Fibroblast of the aortic adventitia (primary cell): Measurements from ENCODE around the gene FARS2. TPM values are rescaled to one million over a fixed set of nuclear protein-coding genes. Genes with fewer than 3 reads are reported as not detected.

Experiments used
- DNase-seq: peaks from one replicate; pipeline ENCODE4 v3.0.0-alpha.2; 2010; ENCODE audit warnings: low read depth
- H3K4me3 ChIP-seq: 2 replicates; pipeline ENCODE4 v1.5.1; 2011; ENCODE audit warnings: low read depth, mild to moderate bottlenecking, control low read depth, low read length, moderate library complexity
- CTCF ChIP-seq: IDR thresholded peaks from 2 replicates; pipeline ENCODE4 v1.5.1; 2011; ENCODE audit warnings: mild to moderate bottlenecking, low read length, control low read depth, inconsistent platforms; ENCODE audit not compliant: insufficient read depth
- total RNA-seq: library from RNA; depleted of rRNA; stranded (reverse); fragments of >200 nt; gene quantifications from 2 replicates; pipeline ENCODE4 v1.2.3, GENCODE V29; 2012; ENCODE audit warnings: low replicate concordance

The FARS2 gene
- total RNA-seq, 1 donor: 25.5 TPM

GRCh38 chr6:5334341-5334740 is 73.0 kb downstream of the FARS2 start:
- DNase-seq: peak; percentile 63
- no peak overlapping the region for H3K4me3 ChIP-seq
- no peak for TF ChIP-seq CTCF

DNA sequence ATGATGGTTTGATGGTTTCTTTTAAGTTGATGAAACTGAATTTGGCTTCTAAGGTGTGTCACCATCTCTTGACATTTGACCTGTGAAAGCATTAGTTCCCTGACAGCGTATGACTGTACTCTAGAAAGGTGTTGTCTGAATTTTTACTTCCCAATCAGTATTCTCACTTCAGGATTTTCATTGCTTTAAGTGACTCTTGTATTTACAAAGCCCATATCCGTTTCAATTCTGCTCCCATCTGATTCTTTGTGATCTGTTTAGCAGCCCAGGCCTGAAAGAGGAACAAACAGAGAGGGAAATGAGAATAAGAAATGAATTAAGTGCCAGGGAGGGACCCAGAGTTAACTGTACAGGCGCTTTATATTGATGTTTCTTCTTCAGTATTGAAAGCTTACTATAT is 73.7 kb downstream of the FARS2 start:
- no peak for TF ChIP-seq CTCF
- no peak overlapping the region for H3K4me3 ChIP-seq
- no peak for DNase-seq

- peak; percentile 50 for DNase-seq
- TF ChIP-seq CTCF: peak; percentile 8
- no peak overlapping the region for H3K4me3 ChIP-seq
These were observed 76.3 kb downstream of the FARS2 start for GRCh38 chr6:5337573-5337972.

DNA sequence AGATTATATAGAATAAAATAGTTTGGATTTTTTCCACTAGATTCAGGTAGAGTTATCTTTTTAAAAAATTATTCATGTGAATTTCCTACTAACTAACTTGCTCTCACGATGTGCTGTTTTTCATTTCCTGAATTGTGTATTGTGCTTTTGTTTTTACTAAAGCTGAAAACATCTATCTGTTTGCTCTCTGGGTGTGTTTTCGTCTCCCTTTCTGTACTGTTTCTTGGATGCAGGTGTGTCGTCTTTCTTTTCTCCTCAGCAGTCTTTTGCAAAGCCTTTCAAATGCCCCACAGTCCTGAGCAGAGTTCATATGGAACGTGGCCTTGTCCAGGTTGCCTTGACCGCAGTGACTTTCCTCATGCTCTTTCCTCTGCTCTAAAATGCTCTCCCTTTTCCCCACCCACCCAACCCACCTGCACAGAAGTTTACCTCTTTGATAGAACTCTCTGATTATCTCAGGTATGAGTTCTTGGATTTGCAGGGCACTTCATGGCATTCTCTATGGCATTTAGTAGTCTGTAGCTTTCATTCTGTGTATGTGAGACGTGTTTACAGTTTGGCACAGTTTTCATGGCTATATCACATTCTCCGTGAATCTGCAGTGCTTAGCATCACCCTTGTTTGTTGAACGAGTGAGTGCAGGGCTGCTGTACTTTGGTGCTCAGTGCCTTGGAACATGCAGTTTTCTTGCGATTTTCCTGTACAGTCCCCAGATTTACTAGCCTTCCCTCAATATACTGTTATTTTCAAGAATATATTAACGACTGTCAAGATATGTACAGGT is 77.1 kb downstream of the FARS2 start:
- no peak for DNase-seq
- no peak for TF ChIP-seq CTCF

GRCh38 chr6:5339786-5340185 is 78.5 kb downstream of the FARS2 start:
- DNase-seq: no peak
- no peak overlapping the region for H3K4me3 ChIP-seq
- no peak for TF ChIP-seq CTCF

More for the DNA sequence above, 77.1 kb downstream of the FARS2 start:
- no peak overlapping the region for H3K4me3 ChIP-seq

DNA sequence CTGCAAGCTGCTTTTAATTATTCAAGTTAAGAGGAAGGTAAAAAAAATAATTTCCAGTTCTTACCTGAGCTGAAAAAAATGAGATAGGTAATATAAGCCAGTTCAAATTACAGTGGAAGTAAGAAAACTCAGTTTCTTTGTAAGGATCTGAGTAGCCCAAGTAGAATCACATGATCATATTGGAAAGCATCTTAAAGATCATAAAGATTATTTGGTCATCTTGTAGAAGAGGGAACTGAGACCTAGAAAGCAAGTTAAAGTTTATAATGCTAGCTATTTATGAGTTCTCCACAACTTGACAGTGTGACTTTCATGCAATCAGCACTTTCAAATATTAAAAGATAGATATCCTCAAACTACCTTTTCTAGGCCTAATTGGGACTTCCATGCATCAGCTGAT is 80.5 kb downstream of the FARS2 start:
- no peak overlapping the region for H3K4me3 ChIP-seq
- no peak for TF ChIP-seq CTCF
- no peak for DNase-seq

DNA sequence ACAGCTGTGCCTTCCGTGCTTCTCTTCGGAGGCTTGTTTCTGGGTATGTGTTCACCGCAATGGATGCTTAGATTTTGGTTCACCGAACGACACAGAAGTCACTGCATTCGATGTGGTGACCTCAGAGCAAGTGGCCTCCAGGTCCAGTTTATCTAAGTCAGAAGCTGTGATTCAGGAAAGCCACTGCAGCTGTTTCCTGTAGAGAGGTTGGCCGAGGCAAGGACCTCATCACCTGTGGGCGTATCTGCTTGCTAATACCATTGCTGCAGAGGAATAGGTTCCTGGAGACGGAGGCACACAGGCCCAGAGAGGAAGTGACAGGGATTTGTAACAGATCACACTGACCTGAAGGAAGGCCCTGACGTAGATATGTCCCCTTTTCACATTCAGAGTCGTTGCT is 82.7 kb downstream of the FARS2 start:
- no peak overlapping the region for H3K4me3 ChIP-seq
- no peak for TF ChIP-seq CTCF
- DNase-seq: no peak
